GM12878 (cell line): ENCODE data around the gene FBXW8. TPM values are rescaled to one million over a fixed set of nuclear protein-coding genes. Genes with fewer than 3 reads are reported as not detected.

Experiments
- ATAC-seq: fragments of 200-7000 bp; cut with Tn5 transposase; 3 replicates; pipeline ENCODE4 v1.9.1; 2020; ENCODE audit warnings: mild to moderate bottlenecking, moderate library complexity
- BruUV-seq: library from RNA; stranded (reverse); fragments of 400-500 nt; replicated peaks from 2 replicates; lab custom pipeline; 2021; lab: Mats Ljungman, UMichigan
- CTCF ChIA-PET: fragments of 300-600 bp; sonication (Branson Sonifier 250); formaldehyde crosslinking; extraction: SDS; loops from one replicate; lab custom pipeline; 2021; ENCODE audit warnings: inconsistent platforms; lab: Yijun Ruan, JAX
- POLR2A ChIA-PET: fragments of 350-600 bp; formaldehyde crosslinking; extraction: SDS; loops from one replicate; lab custom pipeline; 2021; ENCODE audit warnings: inconsistent platforms; lab: Charles Lee
- RAD21 ChIA-PET: fragments of 300-600 bp; sonication (Branson Sonifier 250); formaldehyde crosslinking; loops from one replicate; lab custom pipeline; 2023; ENCODE audit warnings: antibody characterized with exemption; ENCODE audit not compliant: unreplicated experiment; lab: Charles Lee
- SMC1A ChIA-PET: fragments of 300-600 bp; sonication (Branson Sonifier 250); formaldehyde crosslinking; loops from one replicate; lab custom pipeline; 2023; ENCODE audit not compliant: unreplicated experiment, uncharacterized antibody; lab: Charles Lee
- DNase-seq: peaks from one replicate; pipeline ENCODE4 v3.0.0-alpha.2; 2011; ENCODE audit warnings: low read depth, low spot score
- FAIRE-seq: peaks from 3 replicates; lab custom pipeline; 2011; peaks lifted over from hg19 to GRCh38; lab: Jason Lieb, UNC
- H2AFZ ChIP-seq: 2 replicates; pipeline ENCODE4 v1.6.0; 2011; ENCODE audit warnings: low read depth, low read length, control low read depth; ENCODE audit not compliant: control insufficient read depth
- H3K27ac ChIP-seq: 2 replicates; pipeline ENCODE4 v1.5.1; 2011; ENCODE audit warnings: control low read depth; ENCODE audit not compliant: control insufficient read depth, insufficient read depth
- H3K27me3 ChIP-seq, 2 experiments: replicated peaks in 1 of 2; 2 replicates each; pipeline versions ENCODE4 v1.6.0 to v1.6.1; 2011; ENCODE audit warnings: low read length in 1 of 2; ENCODE audit not compliant: control insufficient read depth in 2 of 2, insufficient read depth in 2 of 2
- H3K36me3 ChIP-seq, 2 experiments: 2 replicates each; pipeline ENCODE4 v1.5.1; 2011; ENCODE audit warnings: low read length in 1 of 2; ENCODE audit not compliant: control insufficient read depth in 2 of 2, insufficient read depth in 2 of 2
- H3K4me1 ChIP-seq: 2 replicates; pipeline ENCODE4 v1.6.1; 2011; ENCODE audit warnings: mild to moderate bottlenecking, low read length, moderate library complexity, mixed read lengths; ENCODE audit not compliant: control insufficient read depth, insufficient read depth
- H3K4me2 ChIP-seq: 2 replicates; pipeline ENCODE4 v1.6.0; 2011; ENCODE audit warnings: control low read depth; ENCODE audit not compliant: control insufficient read depth, insufficient read depth
- H3K4me3 ChIP-seq: fragments of 200-600 bp; sonication (generic); 2 replicates; pipeline ENCODE4 v1.5.1; 2016
- H3K79me2 ChIP-seq: 2 replicates; pipeline ENCODE4 v1.6.0; 2011; ENCODE audit warnings: low read length; ENCODE audit not compliant: control insufficient read depth, insufficient read depth
- H3K9ac ChIP-seq: 2 replicates; pipeline ENCODE4 v1.8.0; 2011; ENCODE audit warnings: low read length, control low read depth, mixed read lengths; ENCODE audit not compliant: control insufficient read depth, insufficient read depth
- H3K9me3 ChIP-seq: replicated peaks from 3 replicates; pipeline ENCODE4 v1.5.1; 2011; ENCODE audit warnings: mild to moderate bottlenecking, low read length; ENCODE audit not compliant: control insufficient read depth, insufficient read depth
- H4K20me1 ChIP-seq: 2 replicates; pipeline ENCODE4 v1.6.0; 2011; ENCODE audit not compliant: control insufficient read depth, insufficient read depth
- BMI1 ChIP-seq: fragments of 450-650 bp; IDR thresholded peaks from 2 replicates; pipeline ENCODE4 v1.6.1; 2016; ENCODE audit warnings: mild to moderate bottlenecking, moderate library complexity, borderline replicate concordance
- CREB1 ChIP-seq: IDR thresholded peaks from 2 replicates; pipeline ENCODE4 v1.6.1; 2012; ENCODE audit warnings: low read depth, mild to moderate bottlenecking, inconsistent platforms
- DPF2 ChIP-seq: fragments of 450-650 bp; IDR thresholded peaks from 2 replicates; pipeline ENCODE4 v1.6.1; 2017; ENCODE audit warnings: mild to moderate bottlenecking
- GABPA ChIP-seq: IDR thresholded peaks from 2 replicates; pipeline ENCODE4 v1.6.1; 2014; ENCODE audit warnings: antibody characterized with exemption, low read depth, mild to moderate bottlenecking, inconsistent platforms
- KDM1A ChIP-seq: fragments of 200-600 bp; sonication (generic); IDR thresholded peaks from 2 replicates; pipeline ENCODE4 v1.6.1; 2016; ENCODE audit warnings: borderline replicate concordance
- NR2F1 ChIP-seq: fragments of 450-650 bp; conservative IDR thresholded peaks from 2 replicates; pipeline ENCODE4 v1.6.1; 2017; ENCODE audit warnings: mild to moderate bottlenecking
- NRF1 ChIP-seq: conservative IDR thresholded peaks from 2 replicates; pipeline ENCODE4 v1.6.1; 2011; ENCODE audit warnings: mild to moderate bottlenecking, low read depth, low read length, improper control_type of control experiment
- RBBP5 ChIP-seq: fragments of 200-600 bp; sonication (generic); conservative IDR thresholded peaks from 2 replicates; pipeline ENCODE4 v1.6.1; 2016
- WRNIP1 ChIP-seq: IDR thresholded peaks from 2 replicates; pipeline ENCODE4 v1.6.1; 2011; ENCODE audit warnings: low read depth, low read length, improper control_type of control experiment, borderline replicate concordance
- ZNF217 ChIP-seq: fragments of 450-650 bp; IDR thresholded peaks from 2 replicates; pipeline ENCODE4 v1.6.1; 2017; ENCODE audit warnings: antibody characterized with exemption, mild to moderate bottlenecking
- ZZZ3 ChIP-seq: IDR thresholded peaks from 2 replicates; pipeline ENCODE4 v1.6.1; 2011; ENCODE audit warnings: low read depth; ENCODE audit not compliant: control insufficient read depth, insufficient read length
- WGBS: methylation state at CpG from one replicate; pipeline ENCODE4 v1.1.6; 2016; ENCODE audit warnings: low lambda C conversion rate; ENCODE audit not compliant: insufficient replicate concordance, insufficient coverage; ENCODE audit errors: missing lambda C conversion rate; 5-methylcytosine and 5-hydroxymethylcytosine counted together
- in situ Hi-C: fragments of 300-500 bp; cut with MboI; formaldehyde crosslinking; loops from 9 replicates; pipeline ENCODE4 v1.14.3; 2018; ENCODE audit warnings: mixed read lengths
- intact Hi-C: fragments of 100-400 bp; cut with micrococcal nuclease; formaldehyde crosslinking; loops from one replicate; pipeline ENCODE4 v1.14.2; 2022; ENCODE audit not compliant: unreplicated experiment
- polyA plus RNA-seq, 11 experiments: library from polyadenylated mRNA; depleted of rRNA in 4 of 11; unstranded in 6 of 11; stranded (reverse) in 5 of 11; fragments of >200 nt; fragmentation: Nextera tagmentation in 4 of 11; fragmentation: Illumina TruSeq in 1 of 11; extraction: Ambion mirVana in 4 of 11; extraction: Trizol in 1 of 11; gene quantifications; 1 replicate in 1 of 11; 2 replicates in 10 of 11; pipeline versions ENCODE4 v1.2.1 to v1.2.3, GENCODE V29; 2011 to 2016; ENCODE audit warnings: inconsistent platforms in 2 of 11, missing spikeins in 2 of 11, low read depth in 1 of 11
- total RNA-seq, 4 experiments: library from RNA; depleted of rRNA in 3 of 4; stranded (reverse); fragments of >200 nt in 3 of 4; fragmentation: Illumina TruSeq in 1 of 4; extraction: Trizol in 1 of 4; gene quantifications; 2 replicates each; pipeline versions ENCODE4 v1.2.1 to v1.2.3, GENCODE V29; 2013 to 2021
- TF ChIP-seq, protein P1 (sequence below): IDR thresholded peaks from 2 replicates; pipeline ENCODE4 v1.6.1; 2012; ENCODE audit warnings: low read depth, low read length, improper control_type of control experiment
- TF ChIP-seq, protein P2 (sequence below): IDR thresholded peaks from 2 replicates; pipeline ENCODE4 v1.6.1; 2011; ENCODE audit warnings: low read depth, low read length, improper control_type of control experiment, borderline replicate concordance
- TF ChIP-seq, protein P3 (sequence below): fragments of 450-650 bp; IDR thresholded peaks from 2 replicates; pipeline ENCODE4 v1.6.1; 2018; ENCODE audit warnings: borderline replicate concordance, mild to moderate bottlenecking; ENCODE audit not compliant: partially characterized antibody
- TF ChIP-seq, protein P4 (sequence below): fragments of 450-650 bp; IDR thresholded peaks from 2 replicates; pipeline ENCODE4 v1.6.1; 2014; ENCODE audit warnings: mild to moderate bottlenecking
- TF ChIP-seq, protein P5 (sequence below): fragments of 450-650 bp; IDR thresholded peaks from 2 replicates; pipeline ENCODE4 v1.6.1; 2017; ENCODE audit warnings: antibody characterized with exemption, mild to moderate bottlenecking, moderate library complexity

The FBXW8 gene
- total and polyA plus RNA-seq, 10 of the 15 experiments (the other 5 are each of a cell fraction or from before 2014, with no cell fraction given) = 0.49 to 7.5 (median 4.4) TPM

DNA sequence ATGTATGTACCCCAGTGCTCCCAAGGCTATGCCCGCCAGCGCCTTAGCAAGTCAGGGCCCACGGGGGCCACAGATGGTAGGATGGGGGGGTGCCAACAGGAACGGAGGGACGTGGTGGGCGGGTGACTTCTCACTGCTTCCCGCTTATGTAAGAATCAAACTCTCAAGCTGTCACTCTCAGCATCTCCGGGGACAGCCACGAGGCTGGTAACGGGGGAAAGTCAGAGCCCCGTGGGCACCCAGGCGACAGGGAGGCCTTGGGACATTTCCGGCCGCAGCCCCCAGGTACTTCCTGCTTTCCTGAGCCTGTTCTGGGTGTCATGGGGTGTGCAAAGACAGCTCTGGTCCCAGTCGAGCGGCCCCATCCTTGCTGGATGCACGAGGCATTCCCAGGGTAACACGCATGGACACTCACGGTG, 129.2 kb downstream of the FBXW8 start (continued):
- TF ChIP-seq, protein P1, sequence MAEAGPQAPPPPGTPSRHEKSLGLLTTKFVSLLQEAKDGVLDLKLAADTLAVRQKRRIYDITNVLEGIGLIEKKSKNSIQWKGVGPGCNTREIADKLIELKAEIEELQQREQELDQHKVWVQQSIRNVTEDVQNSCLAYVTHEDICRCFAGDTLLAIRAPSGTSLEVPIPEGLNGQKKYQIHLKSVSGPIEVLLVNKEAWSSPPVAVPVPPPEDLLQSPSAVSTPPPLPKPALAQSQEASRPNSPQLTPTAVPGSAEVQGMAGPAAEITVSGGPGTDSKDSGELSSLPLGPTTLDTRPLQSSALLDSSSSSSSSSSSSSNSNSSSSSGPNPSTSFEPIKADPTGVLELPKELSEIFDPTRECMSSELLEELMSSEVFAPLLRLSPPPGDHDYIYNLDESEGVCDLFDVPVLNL = no peak
- TF ChIP-seq BMI1 = no peak
- TF ChIP-seq, all 136 proteins: peak for 0

DNA sequence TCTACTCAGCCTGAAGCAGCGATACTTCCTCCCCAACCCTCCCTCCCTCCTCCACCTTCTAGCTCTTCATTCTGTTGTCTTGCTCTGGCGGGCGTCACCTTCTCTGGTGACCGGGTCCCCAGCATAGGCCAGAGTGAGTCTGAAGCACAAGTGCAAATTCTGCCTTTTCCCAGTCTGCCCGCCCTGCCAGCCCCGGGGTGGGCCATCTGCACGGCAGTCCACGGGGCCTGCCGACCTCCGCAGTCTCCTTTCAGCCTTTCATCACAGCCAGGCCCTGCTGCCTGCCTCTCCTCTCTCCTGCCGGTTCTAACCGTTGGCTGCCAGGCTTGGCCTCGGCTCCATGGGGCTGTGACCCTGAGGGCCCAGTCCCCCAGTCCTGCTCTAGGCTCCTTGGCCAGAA, 129.7 kb downstream of the FBXW8 start:
- ATAC-seq (no peak), DNase-seq (no peak), FAIRE-seq (no peak)
- no peak overlapping the region for H3K4me3 ChIP-seq
- BruUV-seq = no TSS peak
- no peaks in the 10 kb centered on the region for H4K20me1 ChIP-seq
- intact Hi-C loops = no loop called here
- ChIA-PET POLR2A (no interaction called here), CTCF (no interaction called here), RAD21 (no interaction called here), SMC1A (no interaction called here)
- in situ Hi-C loops = no loop called here
- H3K36me3 ChIP-seq = no peaks in the 10 kb centered on the region; a peak in 1 of 4 replicates
- no peak overlapping the region for H3K4me2 ChIP-seq
- H3K9me3 ChIP-seq = no peaks in the 10 kb centered on the region
- WGBS = 87% methylated on average over 10 of the region's 13 CpGs
- H3K27me3 ChIP-seq = no peaks in the 10 kb centered on the region
- no peak overlapping the region for H3K27ac ChIP-seq
- H3K79me2 ChIP-seq = no peaks in the 10 kb centered on the region
- H3K4me1 ChIP-seq = no peaks in the 10 kb centered on the region
- H2AFZ ChIP-seq = no peak overlapping the region
- H3K9ac ChIP-seq = no peak overlapping the region
- TF ChIP-seq ZNF217 (no peak), GABPA (no peak), NR2F1 (no peak), ZZZ3 (no peak), WRNIP1 (no peak), KDM1A (no peak), CREB1 (no peak), RBBP5 (no peak), DPF2 (no peak), NRF1 (no peak)
- TF ChIP-seq, protein P2, sequence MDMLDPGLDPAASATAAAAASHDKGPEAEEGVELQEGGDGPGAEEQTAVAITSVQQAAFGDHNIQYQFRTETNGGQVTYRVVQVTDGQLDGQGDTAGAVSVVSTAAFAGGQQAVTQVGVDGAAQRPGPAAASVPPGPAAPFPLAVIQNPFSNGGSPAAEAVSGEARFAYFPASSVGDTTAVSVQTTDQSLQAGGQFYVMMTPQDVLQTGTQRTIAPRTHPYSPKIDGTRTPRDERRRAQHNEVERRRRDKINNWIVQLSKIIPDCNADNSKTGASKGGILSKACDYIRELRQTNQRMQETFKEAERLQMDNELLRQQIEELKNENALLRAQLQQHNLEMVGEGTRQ = no peak
- TF ChIP-seq, protein P3, sequence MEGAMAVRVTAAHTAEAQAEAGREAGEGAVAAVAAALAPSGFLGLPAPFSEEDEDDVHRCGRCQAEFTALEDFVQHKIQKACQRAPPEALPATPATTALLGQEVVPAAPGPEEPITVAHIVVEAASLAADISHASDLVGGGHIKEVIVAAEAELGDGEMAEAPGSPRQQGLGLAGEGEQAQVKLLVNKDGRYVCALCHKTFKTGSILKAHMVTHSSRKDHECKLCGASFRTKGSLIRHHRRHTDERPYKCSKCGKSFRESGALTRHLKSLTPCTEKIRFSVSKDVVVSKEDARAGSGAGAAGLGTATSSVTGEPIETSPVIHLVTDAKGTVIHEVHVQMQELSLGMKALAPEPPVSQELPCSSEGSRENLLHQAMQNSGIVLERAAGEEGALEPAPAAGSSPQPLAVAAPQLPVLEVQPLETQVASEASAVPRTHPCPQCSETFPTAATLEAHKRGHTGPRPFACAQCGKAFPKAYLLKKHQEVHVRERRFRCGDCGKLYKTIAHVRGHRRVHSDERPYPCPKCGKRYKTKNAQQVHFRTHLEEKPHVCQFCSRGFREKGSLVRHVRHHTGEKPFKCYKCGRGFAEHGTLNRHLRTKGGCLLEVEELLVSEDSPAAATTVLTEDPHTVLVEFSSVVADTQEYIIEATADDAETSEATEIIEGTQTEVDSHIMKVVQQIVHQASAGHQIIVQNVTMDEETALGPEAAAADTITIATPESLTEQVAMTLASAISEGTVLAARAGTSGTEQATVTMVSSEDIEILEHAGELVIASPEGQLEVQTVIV = no peak
- TF ChIP-seq, protein P4, sequence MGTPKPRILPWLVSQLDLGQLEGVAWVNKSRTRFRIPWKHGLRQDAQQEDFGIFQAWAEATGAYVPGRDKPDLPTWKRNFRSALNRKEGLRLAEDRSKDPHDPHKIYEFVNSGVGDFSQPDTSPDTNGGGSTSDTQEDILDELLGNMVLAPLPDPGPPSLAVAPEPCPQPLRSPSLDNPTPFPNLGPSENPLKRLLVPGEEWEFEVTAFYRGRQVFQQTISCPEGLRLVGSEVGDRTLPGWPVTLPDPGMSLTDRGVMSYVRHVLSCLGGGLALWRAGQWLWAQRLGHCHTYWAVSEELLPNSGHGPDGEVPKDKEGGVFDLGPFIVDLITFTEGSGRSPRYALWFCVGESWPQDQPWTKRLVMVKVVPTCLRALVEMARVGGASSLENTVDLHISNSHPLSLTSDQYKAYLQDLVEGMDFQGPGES = no peak
- TF ChIP-seq, protein P5, sequence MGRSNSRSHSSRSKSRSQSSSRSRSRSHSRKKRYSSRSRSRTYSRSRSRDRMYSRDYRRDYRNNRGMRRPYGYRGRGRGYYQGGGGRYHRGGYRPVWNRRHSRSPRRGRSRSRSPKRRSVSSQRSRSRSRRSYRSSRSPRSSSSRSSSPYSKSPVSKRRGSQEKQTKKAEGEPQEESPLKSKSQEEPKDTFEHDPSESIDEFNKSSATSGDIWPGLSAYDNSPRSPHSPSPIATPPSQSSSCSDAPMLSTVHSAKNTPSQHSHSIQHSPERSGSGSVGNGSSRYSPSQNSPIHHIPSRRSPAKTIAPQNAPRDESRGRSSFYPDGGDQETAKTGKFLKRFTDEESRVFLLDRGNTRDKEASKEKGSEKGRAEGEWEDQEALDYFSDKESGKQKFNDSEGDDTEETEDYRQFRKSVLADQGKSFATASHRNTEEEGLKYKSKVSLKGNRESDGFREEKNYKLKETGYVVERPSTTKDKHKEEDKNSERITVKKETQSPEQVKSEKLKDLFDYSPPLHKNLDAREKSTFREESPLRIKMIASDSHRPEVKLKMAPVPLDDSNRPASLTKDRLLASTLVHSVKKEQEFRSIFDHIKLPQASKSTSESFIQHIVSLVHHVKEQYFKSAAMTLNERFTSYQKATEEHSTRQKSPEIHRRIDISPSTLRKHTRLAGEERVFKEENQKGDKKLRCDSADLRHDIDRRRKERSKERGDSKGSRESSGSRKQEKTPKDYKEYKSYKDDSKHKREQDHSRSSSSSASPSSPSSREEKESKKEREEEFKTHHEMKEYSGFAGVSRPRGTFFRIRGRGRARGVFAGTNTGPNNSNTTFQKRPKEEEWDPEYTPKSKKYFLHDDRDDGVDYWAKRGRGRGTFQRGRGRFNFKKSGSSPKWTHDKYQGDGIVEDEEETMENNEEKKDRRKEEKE = no peak
